Measurements from ENCODE around the gene ABLIM3. TPM values are rescaled to one million over a fixed set of nuclear protein-coding genes. Genes with fewer than 3 reads are reported as not detected.

Gene ABLIM3
- total and polyA plus RNA-seq, 8 donors, result 1.3 to 8.1 (median 2.5) TPM

DNA sequence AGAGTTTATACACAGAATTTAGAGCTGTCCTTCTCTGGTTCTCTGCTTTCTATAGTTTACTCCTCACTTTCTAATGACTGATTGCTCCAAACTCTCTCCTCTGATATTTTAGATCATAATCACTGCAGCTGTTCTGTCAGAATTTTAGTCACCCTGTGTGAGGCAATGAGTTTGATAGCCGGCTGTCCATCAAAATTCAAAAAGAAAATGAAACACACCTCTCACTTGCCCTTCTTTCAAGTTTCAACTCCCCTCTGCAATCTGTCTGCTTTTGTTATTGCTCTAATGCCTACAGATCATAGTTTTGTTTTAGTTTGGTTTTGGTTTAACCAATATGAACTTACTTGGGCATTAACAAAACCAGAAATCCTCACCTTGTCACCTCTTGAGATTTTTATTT is 23.3 kb upstream of the ABLIM3 start:
- no peak overlapping the region for H3K27ac ChIP-seq
- TF ChIP-seq, protein P1, sequence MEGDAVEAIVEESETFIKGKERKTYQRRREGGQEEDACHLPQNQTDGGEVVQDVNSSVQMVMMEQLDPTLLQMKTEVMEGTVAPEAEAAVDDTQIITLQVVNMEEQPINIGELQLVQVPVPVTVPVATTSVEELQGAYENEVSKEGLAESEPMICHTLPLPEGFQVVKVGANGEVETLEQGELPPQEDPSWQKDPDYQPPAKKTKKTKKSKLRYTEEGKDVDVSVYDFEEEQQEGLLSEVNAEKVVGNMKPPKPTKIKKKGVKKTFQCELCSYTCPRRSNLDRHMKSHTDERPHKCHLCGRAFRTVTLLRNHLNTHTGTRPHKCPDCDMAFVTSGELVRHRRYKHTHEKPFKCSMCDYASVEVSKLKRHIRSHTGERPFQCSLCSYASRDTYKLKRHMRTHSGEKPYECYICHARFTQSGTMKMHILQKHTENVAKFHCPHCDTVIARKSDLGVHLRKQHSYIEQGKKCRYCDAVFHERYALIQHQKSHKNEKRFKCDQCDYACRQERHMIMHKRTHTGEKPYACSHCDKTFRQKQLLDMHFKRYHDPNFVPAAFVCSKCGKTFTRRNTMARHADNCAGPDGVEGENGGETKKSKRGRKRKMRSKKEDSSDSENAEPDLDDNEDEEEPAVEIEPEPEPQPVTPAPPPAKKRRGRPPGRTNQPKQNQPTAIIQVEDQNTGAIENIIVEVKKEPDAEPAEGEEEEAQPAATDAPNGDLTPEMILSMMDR (IDR thresholded peaks at IDR 0.05), result no peak
- no peak overlapping the region for H3K4me3 ChIP-seq
- no peak for ATAC-seq
- DNase-seq, result no peak
- intact Hi-C loops (cut with DNase I), result loop anchor here in 2 of 3 donors (10.0 kb wide), 1 partner anchor 383 kb away; no protein-coding TSS in a partner anchor
- no peak for FAIRE-seq
- no peaks in the 10 kb centered on the region for H3K36me3 ChIP-seq
- peaks cover 0 to 9% (median 0%) of the 10 kb centered on the region in 3 donors for H3K4me1 ChIP-seq
- no peaks in the 10 kb centered on the region for H3K9me3 ChIP-seq
- no peaks in the 10 kb centered on the region for H3K27me3 ChIP-seq
- 83 to 89% methylated on average over 1 of the region's 1 CpG for WGBS, 2 donors

DNA sequence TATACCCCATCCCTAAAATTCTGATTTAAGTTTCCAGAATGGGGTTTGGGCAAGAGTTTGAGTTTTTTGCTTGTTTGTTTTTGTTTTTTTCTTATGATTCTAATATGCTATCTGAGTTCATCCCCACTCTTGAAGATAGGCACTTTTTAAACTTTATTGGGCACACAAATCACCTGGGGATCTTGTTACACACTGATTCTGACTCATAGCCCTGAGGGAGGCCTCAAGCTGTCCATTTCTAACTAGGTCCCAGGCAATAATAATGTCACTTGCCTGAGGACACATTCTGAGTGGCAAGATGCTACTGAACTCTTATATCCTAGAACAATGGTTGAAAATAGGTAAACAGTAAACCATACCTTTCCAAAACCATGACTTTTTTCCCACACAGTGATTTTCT is 22.8 kb upstream of the ABLIM3 start:
- TF ChIP-seq, protein P1 (IDR thresholded peaks at IDR 0.05), result no peak
- H3K27ac ChIP-seq, result no peak overlapping the region
- no peaks in the 10 kb centered on the region for H3K9me3 ChIP-seq
- H3K4me3 ChIP-seq, result no peak overlapping the region
- H3K36me3 ChIP-seq, result no peaks in the 10 kb centered on the region
- ATAC-seq, result no peak
- no peak for DNase-seq
- no peaks in the 10 kb centered on the region for H3K27me3 ChIP-seq
- intact Hi-C loops (cut with DNase I), result loop anchor here in 2 of 3 donors (10.0 kb wide), 1 partner anchor 384 kb away; no protein-coding TSS in a partner anchor
- no peak for FAIRE-seq
- H3K4me1 ChIP-seq, result peaks cover 0 to 9% (median 0%) of the 10 kb centered on the region in 3 donors

DNA sequence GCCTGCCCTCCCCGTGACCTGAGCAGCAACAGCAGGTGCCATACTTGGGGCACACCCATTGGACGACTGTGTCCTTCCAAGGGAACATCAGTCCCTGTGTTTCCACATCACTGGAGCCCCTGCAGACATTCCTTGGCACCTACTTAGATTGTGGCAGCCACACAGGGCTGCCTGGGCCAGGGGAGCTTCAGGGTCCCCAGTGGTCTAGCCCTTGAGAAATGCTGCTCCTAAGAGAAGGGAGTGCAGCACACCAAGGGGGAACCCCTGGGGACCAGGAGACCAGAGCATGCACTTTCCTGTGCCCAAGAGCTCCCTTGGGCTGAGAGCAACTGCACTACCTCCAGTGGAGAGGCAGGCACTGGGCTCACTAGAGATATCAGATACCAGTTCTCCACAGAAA is 20.1 kb upstream of the ABLIM3 start:
- Histone ChIP-seq H3K27me3 (no peaks in the 10 kb centered on the region), H3K4me1 (peaks cover 0 to 5% (median 4%) of the 10 kb centered on the region in 3 donors), H3K4me3 (no peak overlapping the region), H3K27ac (no peak overlapping the region), H3K36me3 (no peaks in the 10 kb centered on the region), H3K9me3 (no peaks in the 10 kb centered on the region)
- TF ChIP-seq, protein P1 (IDR thresholded peaks at IDR 0.05), result no peak
- intact Hi-C loops (cut with DNase I), result loop anchor here in 1 of 3 donors (10.0 kb wide), 1 partner anchor 144 kb away; no protein-coding TSS in a partner anchor
- DNase-seq, result no peak
- 66 to 70% methylated on average over 2 of the region's 2 CpGs for WGBS, 2 donors
- FAIRE-seq, result no peak
- ATAC-seq, result no peak

DNA sequence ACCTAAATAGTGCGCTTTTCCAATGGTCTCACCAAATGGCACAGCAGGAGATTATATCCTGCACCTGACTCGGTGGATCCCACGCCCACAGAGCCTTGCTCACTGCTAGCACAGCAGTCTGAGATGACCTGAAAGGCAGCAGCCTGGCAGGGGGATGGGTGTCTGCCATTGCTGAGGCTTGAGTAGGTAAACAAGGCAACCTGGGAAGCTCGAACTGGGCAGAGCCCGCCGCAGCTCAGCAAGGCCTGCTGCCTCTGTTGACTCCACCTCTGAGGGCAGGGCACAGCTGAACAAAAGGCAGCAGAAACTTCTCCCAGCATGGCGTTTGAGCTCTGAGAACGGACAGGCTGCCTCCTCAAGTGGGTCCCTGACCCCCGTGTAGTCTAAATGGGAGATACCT is 18.1 kb upstream of the ABLIM3 start:
- DNase-seq (no peak), FAIRE-seq (no peak), ATAC-seq (no peak)
- Histone ChIP-seq H3K9me3 (no peaks in the 10 kb centered on the region), H3K27ac (no peak overlapping the region), H3K27me3 (no peaks in the 10 kb centered on the region), H3K4me1 (peaks cover 0 to 5% (median 4%) of the 10 kb centered on the region in 3 donors), H3K36me3 (no peaks in the 10 kb centered on the region), H3K4me3 (no peak overlapping the region)
- intact Hi-C loops (cut with DNase I), result loop anchor here in 1 of 3 donors (10.0 kb wide), 1 partner anchor 142 kb away; no protein-coding TSS in a partner anchor
- 72 to 73% methylated on average over 9 of the region's 9 CpGs for WGBS, 2 donors
- TF ChIP-seq, protein P1 (IDR thresholded peaks at IDR 0.05), result no peak

DNA sequence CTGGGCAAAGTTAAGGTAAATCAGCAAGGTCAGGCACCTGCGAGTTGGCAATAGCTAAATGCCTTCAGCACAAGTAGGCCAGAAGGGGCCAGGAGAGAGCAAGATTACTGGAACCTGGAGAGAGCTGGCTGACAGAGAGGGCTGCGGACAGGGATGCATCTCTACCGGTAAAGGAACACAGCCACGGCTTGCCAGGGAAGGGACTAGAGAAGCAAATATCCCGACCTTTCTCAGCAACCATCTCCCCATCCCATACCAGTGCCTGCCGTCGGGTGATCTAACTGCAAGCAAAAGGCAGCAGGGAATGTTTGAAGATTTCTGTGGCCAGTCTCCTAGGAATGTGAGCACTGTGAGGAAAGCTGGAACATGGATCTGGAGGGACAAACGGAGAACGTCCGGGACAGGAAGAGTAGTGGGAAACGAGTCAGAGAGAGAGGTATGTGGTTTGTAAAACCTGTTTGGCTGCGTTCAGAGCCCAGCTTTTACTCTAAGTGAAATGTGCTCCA is 15.9 kb upstream of the ABLIM3 start:
- WGBS, 2 donors, result 7 to 9% methylated on average over 12 of the region's 12 CpGs
- Histone ChIP-seq H3K27me3 (no peaks in the 10 kb centered on the region), H3K36me3 (no peaks in the 10 kb centered on the region), H3K4me3 (no peak overlapping the region), H3K9me3 (no peaks in the 10 kb centered on the region), H3K27ac (peak overlapping the region in 2 of 4 donors; percentile 7 to 22), H3K4me1 (peaks cover 0 to 5% (median 4%) of the 10 kb centered on the region in 3 donors)
- DNase-seq (peak in 4 of 6 donors; percentile 48 to 65 (median 63)), FAIRE-seq (no peak), ATAC-seq (peak; percentile 89 to 98 (median 94))
- intact Hi-C loops (cut with DNase I), result loop anchor here in 1 of 3 donors (10.0 kb wide), 1 partner anchor 139 kb away; no protein-coding TSS in a partner anchor
- TF ChIP-seq, protein P1 (IDR thresholded peaks at IDR 0.05), result peak in 3 of 4 donors; percentile 14 to 19 (median 15)
